Tibial artery (tissue), 4 donors: ENCODE data around the gene RAPGEF4.

Experiments
- DNase-seq, 2 donors: peaks; one replicate each; pipeline ENCODE4 v3.0.0-alpha.2; 2019
- H3K27ac ChIP-seq, 2 donors: fragments of 200-600 bp; sonication (generic) in 1 of 2; 1 replicate in 1 of 2; 2 replicates in 1 of 2; pipeline ENCODE4 v1.5.1; 2018 to 2019; ENCODE audit warnings: mild to moderate bottlenecking in 1 of 2
- H3K27me3 ChIP-seq, 2 donors: fragments of 200-600 bp; sonication (generic) in 1 of 2; one replicate each; pipeline versions ENCODE4 v1.5.1 to v1.6.0; 2016 to 2019
- H3K36me3 ChIP-seq, 3 donors: fragments of 200-600 bp; sonication (generic) in 2 of 3; one replicate each; pipeline ENCODE4 v1.5.1; 2016 to 2019; ENCODE audit warnings: mild to moderate bottlenecking in 2 of 3
- H3K4me1 ChIP-seq, 4 donors: fragments of 200-600 bp; sonication (generic) in 2 of 4; 1 replicate in 3 of 4; 2 replicates in 1 of 4; pipeline ENCODE4 v1.5.1; 2016 to 2019
- H3K4me3 ChIP-seq, 2 donors: fragments of 200-600 bp; sonication (generic) in 1 of 2; 1 replicate in 1 of 2; 2 replicates in 1 of 2; pipeline ENCODE4 v1.5.1; 2018 to 2019; ENCODE audit warnings: mild to moderate bottlenecking in 2 of 2
- H3K9me3 ChIP-seq, 3 donors: fragments of 200-600 bp; sonication (generic) in 1 of 3; one replicate each; pipeline ENCODE4 v1.5.1; 2016 to 2019
- CTCF ChIP-seq, 2 experiments: fragments of 200-600 bp in 1 of 2; fragments of 450-650 bp in 1 of 2; IDR thresholded peaks; one replicate each; pipeline ENCODE4 v1.5.1; 2017 to 2019; ENCODE audit warnings: antibody characterized with exemption in 2 of 2, mild to moderate bottlenecking in 1 of 2, moderate library complexity in 1 of 2
- intact Hi-C: fragments of 100-400 bp; cut with DNase I; formaldehyde crosslinking; loops from one replicate; pipeline ENCODE4 v1.15.0; 2023; ENCODE audit warnings: low total_unique reads

The RAPGEF4 gene

GRCh38 chr2:172955587-172955986 lies 219.9 kb downstream of the RAPGEF4 start:
- Histone ChIP-seq H3K4me1 (no peaks in the 10 kb centered on the region), H3K4me3 (no peak overlapping the region), H3K27me3 (no peaks in the 10 kb centered on the region), H3K9me3 (no peaks in the 10 kb centered on the region), H3K36me3 (no peaks in the 10 kb centered on the region), H3K27ac (no peak overlapping the region)
- DNase-seq, result no peak
- no peak for TF ChIP-seq CTCF (IDR thresholded peaks at IDR 0.05)
- intact Hi-C loops, result no loop called here

- no peak overlapping the region for H3K4me3 ChIP-seq
- H3K27ac ChIP-seq, result no peak overlapping the region
- no peak for TF ChIP-seq CTCF (IDR thresholded peaks at IDR 0.05)
- no peak for DNase-seq
- no peaks in the 10 kb centered on the region for H3K9me3 ChIP-seq
- H3K4me1 ChIP-seq, result no peaks in the 10 kb centered on the region
- no peaks in the 10 kb centered on the region for H3K27me3 ChIP-seq
- H3K36me3 ChIP-seq, result no peaks in the 10 kb centered on the region
- intact Hi-C loops, result no loop called here
Observed at GRCh38 chr2:172957734-172958133, 222.1 kb downstream of the RAPGEF4 start.

DNA sequence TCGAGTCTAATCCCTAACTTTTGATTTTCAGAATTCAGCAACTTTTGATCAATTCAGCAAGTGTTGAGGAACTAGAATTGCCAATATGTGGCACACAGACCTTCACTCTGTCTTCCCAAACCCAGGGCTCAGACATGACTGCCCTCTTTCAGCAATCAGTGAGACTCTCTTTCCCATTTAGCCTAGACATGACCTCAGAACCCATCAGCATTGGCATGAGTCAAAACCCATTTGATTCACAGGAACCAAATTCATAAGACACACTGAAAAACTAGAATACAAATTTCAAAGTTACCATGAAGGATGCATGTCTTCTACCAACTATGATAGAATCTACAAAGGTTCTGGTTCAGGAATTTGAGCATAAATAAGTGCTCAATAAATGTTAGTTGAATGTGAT lies 226.4 kb downstream of the RAPGEF4 start:
- Histone ChIP-seq H3K4me3 (no peak overlapping the region), H3K27me3 (no peaks in the 10 kb centered on the region), H3K36me3 (no peaks in the 10 kb centered on the region), H3K4me1 (peaks cover 0 to 4% (median 1%) of the 10 kb centered on the region in 4 donors), H3K9me3 (no peaks in the 10 kb centered on the region), H3K27ac (no peak overlapping the region)
- TF ChIP-seq CTCF (IDR thresholded peaks at IDR 0.05), result no peak
- no peak for DNase-seq
- intact Hi-C loops, result no loop called here

- Histone ChIP-seq H3K27ac (no peak overlapping the region), H3K4me3 (no peak overlapping the region), H3K27me3 (no peaks in the 10 kb centered on the region), H3K36me3 (no peaks in the 10 kb centered on the region), H3K4me1 (peaks cover 0 to 11% (median 8%) of the 10 kb centered on the region in 4 donors), H3K9me3 (no peaks in the 10 kb centered on the region)
- intact Hi-C loops, result no loop called here
- DNase-seq, result no peak
- no peak for TF ChIP-seq CTCF (IDR thresholded peaks at IDR 0.05)
Observed at GRCh38 chr2:172962824-172963223, 227.2 kb downstream of the RAPGEF4 start.

DNA sequence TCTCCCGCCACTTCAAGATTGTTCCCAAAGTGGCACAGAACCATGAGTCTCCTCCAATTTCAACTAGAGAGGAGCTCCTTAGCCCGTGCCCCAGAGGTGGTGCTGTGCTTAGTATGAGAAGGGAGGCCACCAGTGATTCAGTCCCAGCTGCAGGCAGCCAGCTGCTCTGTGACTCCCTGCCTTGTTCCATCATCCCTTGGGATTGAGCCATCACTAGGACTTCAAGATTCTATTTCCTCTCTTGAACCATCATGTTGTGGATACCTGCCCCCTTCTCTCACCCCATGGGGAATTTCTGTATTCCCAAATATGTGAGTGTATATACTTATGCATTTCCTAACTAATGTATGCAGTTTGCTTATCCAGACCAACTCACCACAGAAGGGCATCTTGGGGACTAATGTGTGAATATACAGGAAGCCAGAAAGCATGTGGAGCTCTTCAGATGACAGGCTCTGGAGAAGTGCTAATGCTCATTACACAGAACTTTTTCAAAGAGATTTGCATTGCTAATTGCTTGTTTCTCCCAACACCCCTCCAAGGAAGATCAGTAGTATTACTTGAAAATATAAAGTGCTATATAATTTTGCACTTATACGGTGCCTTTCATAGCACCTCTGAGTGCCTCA lies 229.0 kb downstream of the RAPGEF4 start:
- no peak for TF ChIP-seq CTCF (IDR thresholded peaks at IDR 0.05)
- peaks cover 0 to 23% (median 17%) of the 10 kb centered on the region in 4 donors for H3K4me1 ChIP-seq
- H3K9me3 ChIP-seq, result no peaks in the 10 kb centered on the region
- no peaks in the 10 kb centered on the region for H3K27me3 ChIP-seq
- intact Hi-C loops, result no loop called here
- no peaks in the 10 kb centered on the region for H3K36me3 ChIP-seq
- no peak overlapping the region for H3K4me3 ChIP-seq
- H3K27ac ChIP-seq, result no peak overlapping the region
- DNase-seq, result no peak
